Measurements from ENCODE around the gene FRMD4A.
"Not testable (repeated sequence)": the region's sequence is repeated elsewhere in the genome, so short reads cannot be mapped to it uniquely, and the experiment has no call there.

The FRMD4A gene

DNA sequence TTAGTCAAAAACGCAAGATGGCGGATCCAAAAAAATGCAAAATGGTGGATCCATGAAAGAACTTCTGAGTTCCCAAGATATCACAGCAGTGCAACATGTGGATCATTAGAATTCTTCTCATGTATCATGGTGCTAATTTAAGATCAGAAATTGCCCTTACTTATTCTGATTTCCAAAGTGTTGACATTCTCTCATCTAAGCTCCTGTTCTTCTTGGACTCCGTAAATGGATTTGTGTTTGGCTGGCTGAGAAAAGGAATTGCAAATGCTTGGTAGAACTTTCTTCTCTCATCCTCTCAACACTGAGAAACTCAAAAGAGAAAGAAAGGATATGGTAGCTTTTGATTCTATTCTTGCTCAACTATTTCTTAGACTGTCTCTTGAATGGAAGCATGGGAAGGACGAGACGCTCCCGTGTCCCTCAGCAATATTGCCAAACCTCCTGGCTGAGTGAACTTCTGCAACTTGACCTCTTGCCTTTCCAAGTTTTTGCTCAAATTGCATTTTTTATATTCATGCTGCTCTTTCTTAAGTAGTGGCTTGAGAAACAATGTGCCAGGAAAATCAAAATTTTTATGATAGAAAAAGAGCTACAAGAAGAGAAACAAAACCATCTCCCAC lies 44.7 kb downstream of the FRMD4A start:
- no peak for DNase-seq

DNA sequence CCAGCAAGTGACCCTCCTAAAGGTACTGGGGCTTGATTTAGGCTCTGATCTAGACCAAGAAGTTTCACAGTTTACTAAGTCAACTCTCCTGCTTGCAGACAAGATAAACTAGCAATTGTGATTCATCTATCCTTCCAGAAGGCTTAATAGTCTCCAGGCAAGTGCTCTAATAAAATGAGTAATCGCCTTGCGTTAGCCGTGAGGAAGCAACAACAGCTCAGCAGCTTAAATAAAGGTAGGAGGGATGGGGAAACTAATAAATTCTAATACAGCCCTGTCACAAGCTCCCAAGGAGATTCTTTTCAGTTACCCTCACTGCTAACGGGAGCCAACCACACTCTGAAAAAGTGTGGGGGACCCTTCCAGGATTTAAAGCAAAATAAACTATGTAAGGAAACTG lies 48.4 kb downstream of the FRMD4A start:
- no peak for DNase-seq

DNA sequence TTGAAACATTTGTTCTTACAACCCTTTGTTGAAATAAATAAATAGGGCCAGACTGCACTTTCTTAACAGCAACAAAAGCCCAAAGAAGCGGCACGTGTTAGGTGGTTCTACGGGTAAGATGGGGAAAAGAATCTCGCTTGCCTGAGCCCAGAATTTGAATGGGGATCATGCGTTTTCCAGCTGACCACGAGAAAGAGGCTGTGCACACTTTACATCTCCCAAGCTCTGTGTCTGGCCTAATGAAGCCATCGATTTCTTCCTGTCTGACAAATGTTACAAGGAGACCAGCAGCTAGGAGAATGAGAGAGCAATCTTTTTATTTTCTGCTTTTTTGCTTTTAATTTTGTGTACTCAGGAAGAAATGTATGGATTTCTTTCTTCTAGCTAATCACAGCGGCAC lies 52.2 kb downstream of the FRMD4A start:
- DNase-seq, result no peak

DNA sequence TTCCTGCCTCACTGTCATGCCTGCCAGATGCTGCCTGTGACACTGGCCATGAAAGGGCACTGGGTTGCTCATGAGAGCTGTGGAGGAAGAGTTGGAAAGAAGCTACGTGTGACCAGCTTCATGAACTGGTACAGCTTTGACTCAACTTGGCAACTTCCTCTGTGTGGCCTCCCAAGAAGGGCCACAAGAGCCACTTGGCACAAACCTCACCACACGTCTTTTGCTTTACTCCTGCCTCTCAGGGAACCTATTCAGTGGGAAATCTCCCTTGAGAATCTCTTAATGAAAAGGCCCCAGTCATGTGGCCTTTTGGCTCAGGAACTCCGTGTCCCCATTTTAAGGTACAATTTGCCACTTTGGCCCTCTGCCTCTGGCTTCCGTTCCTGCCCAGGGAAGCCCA lies 54.5 kb downstream of the FRMD4A start:
- DNase-seq, result no peak

DNA sequence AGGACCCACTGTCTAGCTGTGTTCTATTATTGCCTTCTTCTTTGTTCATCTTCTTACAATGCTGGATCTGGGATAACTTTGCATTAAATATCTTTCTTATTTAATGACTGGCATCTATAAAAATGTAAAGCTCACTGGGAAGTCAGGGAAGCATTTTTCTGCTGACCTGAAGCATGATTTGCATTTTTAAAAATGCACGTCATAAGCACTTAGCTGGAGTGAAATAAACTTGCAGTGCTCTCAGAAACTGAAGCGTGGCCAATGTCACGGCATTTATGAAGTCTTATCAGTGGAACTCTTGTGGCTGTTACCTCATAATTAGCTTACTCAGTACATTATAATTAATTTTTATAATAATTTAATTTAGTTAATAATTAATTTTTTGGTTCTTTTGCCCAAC lies 59.1 kb downstream of the FRMD4A start:
- DNase-seq, result no peak

DNA sequence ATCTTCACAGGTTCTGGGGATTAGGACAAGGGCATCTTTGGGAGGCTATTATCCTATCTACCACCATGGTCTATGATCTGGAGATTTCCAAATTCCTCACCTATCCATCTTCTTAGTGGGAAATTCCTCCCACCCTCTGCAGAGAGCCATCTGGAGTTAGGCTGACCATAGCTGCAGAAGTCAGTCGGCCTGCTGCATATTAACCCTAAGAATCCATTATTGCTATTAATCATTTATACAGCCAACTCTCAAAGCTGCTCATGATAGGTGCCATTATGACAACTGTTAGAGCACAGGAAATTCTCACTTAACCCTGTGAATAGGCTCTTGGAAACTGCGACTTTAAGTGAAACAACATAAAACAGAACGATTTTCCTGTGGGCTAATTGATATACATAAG lies 60.4 kb downstream of the FRMD4A start:
- DNase-seq, result no peak

DNA sequence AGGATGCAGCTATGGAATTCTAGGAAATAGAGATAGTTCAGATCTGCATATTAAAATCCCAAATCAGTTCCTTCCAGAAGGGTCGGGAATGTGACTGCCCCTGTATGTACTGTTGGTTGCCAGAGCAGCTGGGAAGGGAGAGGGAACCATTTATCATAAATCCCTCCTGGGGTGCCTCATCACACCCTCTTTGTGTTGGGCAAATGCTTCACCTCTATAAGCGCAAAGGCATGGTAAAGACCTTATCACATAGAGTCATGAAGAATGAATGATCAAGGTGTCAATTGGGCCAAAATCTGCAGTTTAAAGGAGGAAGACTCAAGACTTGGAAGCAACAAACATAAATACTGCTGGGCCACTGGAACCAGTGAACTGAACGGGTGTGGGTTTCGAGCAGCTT lies 65.0 kb downstream of the FRMD4A start:
- DNase-seq, result no peak

DNA sequence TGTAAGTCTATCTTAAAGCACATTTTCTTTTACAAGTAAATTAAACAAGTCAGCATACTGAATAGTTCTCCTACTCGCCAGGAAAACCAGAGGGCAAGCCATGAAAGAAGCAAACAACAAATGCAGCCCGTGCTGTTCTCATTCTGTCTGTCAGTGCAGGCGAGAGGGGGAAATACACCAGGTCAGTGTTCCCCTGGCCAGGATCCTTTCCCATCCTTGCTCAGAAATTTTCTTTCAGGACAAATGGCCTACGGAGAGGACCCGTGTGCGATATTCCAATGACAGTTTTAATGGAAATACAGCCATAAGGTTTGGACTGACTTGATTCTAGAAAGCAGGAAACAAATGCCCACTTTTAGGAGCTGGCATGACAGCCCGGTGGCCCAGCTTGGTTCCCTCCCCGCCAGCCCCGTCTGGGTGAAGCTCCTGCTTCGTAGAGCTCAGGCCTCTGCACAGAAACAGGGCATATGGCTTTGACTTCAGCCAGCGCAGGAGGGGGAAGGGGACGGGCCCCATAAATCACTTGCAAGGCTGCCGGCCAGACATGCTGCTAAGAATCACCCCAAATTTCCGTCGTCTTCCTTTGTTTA lies 67.8 kb downstream of the FRMD4A start:
- DNase-seq, result no peak

DNA sequence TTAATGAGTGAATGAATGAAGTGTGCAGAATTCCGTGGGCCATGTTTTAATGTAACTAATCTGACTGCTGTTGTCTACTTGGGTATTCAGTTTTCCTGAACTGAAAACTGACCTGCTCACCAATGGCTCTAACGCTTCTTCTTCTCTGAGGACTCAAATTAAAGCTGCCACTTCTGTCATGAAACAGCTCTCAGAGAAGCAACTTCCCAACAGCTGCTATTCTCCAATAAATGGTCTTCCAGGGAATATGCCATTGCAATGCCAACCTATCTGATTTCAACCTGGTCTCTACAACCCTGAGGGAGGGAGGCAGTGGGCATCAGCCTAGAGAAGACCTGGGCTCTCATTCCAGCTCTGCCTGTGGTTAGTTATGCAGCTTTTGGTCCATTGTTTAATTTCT lies 69.4 kb downstream of the FRMD4A start:
- DNase-seq, result no peak

DNA sequence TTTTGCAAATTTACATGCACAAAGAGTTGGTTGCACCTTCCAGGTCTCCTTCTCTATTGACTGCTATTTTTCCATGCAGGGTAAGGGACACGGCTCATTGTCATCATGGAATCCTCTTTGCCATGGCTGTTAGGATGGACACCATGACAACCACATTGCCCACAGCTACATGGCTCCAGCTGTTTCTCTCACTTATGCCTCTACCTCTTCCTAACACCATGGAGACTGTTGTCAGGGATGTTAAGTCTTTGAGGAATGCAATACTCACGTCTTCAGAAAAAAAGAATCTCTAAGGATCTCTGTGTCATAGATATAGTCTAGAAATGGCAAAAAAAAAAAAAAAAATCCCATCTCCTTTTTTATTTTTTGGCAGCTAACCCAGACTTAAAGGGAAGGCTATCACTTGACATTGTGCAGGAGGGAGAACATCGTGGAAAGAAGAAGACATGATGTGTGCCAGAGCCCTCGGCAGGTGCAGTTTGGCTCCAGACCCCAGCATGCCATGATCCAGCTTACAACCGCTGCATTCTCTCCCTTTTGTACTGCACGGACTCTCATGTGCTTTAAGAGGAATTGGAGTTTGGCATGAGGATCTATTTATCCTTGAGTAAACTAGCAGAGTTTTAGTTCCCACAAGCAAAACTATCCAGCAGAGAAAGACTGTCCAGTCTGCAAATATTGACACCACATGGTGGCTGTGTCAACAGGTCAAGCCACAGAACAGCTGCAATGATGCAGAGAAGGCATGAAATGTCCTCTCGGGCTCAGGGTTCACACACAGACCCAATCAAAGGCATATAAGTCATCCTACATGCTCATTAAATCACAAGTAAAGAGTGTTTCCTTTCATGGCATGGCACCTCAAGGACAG lies 70.8 kb downstream of the FRMD4A start:
- no peak for DNase-seq

DNA sequence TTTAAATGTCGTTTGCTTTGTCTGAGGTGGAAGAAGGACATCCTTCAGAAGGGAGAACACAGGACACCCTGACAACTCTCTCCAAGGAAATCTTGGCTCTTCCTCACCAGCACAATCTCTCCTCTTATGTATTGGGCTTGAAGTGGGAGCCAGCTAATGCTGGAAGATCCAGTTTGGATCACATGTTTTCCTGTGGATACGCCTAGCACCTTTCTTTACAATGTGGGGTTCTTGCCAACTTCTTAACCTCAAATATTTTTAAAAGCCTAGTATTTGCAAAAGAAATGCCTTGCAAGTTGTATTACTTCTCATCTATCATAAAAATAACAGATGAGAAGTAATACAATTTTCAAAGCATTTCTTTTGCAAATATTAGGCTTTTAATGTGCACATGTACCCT lies 76.4 kb downstream of the FRMD4A start:
- DNase-seq, result no peak

DNA sequence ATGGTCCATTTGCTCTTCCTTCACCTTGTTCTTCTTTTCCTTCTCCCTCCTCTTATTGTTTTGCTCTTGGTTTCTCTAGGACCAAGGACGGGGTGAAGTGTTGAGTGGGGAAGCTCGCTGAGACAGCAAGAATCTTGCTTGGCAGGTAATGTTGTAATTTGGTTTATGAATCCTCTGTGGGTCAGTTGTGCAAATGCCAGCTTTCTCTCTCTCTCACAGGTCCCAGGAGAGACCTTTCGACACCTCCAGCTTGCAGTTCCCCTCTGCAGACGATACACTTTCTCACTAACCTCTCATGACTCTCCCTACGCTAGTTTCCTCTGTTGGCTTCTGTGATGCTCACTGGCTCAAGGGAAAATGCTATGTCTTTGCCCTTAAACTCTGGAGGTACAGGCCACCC lies 77.0 kb downstream of the FRMD4A start:
- DNase-seq, result no peak

DNA sequence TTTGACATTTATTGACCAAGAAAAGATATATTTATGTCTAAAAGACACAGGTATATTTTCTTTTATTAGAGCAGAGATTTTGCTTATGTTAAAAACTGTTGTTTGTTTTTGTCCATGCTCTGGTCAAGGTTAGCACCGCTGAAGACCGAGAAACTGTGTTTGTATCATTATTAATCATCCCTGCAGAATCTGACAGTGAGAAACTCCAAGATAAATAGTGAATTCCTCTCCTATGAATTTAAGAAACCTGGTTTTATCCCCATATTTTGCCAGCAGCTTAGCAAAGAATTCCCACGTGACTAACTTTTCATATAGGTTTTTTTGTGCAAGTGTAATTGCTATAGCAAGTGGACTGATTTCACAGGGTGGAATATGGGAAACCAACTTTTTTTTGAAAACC lies 77.6 kb downstream of the FRMD4A start:
- no peak for DNase-seq

DNA sequence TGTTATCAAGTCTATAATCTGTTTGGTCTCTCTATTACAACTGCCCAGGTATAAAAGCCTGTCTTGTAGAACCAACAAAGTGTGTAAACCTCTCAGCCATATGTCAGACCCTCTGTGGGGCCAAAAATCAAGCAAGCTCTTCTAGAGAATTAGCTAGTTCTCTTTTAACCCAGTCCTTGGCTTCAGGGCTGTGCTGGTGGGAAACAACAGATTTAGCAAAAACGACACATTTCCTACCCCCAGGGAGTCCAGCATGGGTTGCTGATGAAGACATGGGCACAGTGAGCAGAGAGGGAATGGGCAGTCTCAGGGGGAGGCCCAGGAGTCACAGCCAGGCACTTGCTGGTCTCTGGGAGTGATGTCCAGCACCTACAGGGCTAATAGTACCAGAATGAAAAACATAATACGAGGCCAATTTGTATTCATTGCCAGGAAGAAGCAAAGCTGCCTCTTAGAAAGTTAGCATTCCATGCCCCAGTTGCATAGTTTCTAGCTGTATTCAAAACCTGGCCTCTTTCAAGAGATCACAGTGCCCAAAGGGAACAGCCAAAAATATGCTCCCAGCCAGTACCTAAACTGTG lies 80.1 kb downstream of the FRMD4A start:
- no peak for DNase-seq

DNA sequence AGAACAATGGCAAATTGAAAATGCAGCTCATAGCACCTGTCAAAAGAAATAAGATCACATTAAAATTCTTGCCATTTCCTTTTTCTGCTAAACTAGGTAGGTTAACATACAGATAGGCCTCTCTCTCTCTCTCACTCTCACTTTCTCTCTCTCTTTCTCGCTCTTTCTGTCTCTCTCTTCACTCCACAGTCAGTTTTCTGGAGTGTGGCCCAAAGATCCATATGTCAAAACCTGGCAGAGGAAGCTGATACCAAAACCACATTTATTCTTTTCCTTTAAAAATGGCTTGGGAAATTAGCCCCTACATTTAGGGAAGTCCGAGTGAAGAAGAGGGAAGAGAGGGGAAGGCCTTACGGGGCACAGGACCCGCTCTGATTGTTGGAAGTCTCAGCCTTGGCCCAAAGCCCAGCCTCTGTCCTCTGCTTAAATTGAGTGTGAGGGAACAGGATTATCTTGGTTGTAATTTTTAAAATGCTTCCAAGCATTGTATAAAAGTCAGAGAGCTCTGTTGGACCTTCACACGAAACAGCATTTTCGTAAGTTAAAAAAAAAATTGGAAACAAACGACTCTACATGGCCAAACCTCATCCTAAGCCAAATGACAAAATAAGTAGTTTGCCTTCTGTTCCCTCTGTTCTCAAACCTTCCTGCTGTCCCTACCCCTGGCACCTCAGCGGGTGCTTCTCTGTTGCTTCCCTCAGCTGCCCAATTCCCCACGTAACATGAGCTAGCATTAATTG lies 83.2 kb downstream of the FRMD4A start:
- no peak for DNase-seq

DNA sequence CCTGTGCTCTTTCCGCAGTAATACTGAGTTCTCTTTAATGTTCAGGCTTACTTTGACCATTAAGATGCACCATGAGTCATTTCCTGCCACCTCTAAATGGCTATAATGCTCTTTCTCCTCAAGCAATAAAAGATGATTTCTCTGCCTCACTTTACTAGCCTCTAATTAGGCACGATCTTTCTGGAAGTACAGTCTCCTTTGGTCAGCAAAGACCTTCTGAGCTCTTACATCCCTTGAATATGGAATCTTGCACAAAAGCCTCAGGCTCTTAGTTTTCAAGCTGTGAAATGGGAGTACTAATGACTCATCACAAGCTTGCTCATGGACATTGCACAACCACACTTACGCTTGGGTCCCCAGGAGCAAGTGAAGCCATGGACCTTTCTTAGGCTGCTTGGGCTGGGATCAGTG lies 85.9 kb downstream of the FRMD4A start:
- no peak for DNase-seq

DNA sequence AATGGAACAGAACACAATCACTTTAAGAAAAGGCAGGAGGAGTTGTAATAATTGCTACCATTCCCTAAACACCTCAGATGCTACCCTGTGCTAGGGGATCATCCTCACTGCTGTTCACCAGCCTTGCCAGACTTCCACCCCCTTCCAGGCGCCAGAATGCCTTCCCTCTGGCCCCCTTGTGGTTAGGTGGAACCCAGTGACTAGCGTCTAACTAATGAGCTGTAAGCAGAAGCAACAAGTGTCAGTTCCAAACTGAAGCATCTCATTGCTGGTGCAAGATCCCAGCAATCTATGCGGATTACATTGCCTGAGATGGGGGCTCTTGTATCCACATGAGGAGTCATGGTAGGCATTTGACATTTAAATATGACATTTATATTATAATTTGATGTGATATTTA lies 86.6 kb downstream of the FRMD4A start:
- no peak for DNase-seq

DNA sequence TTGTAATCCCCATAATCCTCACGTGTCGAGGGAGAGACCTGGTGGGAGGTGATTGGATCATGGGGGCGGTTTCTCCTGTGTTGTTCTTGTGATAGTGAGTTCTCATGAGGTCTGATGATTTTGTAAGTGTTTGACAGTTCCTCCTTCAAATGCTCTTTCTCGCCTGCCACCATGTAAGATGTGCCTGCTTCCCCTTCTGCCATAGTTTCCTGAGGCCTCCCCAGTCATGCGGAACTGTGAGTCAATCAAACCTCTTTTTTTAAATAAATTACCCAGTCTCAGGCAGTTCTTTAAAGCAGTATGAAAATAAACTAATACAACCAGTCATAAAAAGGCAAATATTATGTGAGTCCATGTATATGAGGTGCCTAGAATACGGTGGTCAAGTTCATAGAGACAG lies 87.5 kb downstream of the FRMD4A start:
- DNase-seq, result no peak

DNA sequence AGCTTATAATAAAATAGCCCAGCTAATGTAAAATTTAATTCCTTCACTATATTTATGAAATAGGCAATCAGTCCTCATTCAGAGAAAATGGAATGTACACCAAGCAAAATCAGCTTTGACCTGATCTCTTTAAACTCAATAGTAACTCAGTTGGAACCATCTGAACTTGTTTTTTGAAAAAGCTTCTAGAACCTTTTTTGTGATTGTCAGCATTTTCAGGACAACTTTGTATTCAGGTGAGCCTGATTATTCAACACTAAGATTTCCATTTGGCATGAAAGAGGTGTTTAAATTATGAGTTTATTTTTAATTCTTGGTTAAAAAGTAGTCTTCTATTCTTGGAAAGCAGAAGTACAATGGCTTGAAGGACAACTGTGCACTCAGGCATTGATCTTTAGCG lies 89.5 kb downstream of the FRMD4A start:
- no peak for DNase-seq

DNA sequence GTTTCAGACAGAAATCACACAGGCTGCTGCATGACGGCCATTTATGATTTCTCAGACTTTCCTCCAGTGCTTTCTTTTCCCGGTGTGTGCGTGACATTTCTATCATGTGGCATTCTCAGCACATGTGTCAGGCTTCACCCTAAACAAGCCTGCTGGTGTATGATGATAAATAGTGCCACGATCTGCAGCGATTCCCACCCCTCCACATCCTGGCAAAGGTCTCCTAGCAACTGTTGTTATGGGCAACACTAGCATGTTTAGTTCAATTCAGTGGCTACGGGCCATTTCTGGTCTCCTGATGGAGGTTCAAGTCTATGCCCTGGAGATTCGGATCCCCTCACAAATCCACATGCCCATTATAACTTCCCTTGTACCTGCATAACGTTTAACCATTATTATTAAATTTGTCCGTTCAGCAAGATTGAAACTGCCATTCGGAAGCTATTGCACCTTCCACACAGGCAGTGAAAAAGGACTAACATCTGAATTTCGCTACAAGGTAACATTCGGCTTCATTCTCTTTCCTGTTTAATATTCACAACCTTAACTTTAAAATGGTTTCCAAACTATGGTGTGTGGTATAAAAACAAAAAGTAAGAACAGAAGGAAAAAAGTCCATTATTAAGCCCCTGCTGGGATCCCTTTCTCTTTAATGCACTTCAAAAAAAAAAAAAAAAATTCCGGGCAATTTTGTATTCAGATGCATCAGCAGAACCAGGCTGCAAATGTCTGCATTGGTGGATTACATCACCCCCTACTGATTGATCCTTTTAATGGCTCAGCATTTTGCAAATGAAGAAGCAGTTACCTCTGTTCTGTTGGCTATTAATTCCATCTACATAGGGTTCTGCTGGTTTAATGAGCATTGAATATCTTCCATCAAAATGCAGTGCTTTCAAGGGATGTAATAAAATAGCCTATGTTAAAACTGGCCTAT lies 90.2 kb downstream of the FRMD4A start:
- no peak for DNase-seq

DNA sequence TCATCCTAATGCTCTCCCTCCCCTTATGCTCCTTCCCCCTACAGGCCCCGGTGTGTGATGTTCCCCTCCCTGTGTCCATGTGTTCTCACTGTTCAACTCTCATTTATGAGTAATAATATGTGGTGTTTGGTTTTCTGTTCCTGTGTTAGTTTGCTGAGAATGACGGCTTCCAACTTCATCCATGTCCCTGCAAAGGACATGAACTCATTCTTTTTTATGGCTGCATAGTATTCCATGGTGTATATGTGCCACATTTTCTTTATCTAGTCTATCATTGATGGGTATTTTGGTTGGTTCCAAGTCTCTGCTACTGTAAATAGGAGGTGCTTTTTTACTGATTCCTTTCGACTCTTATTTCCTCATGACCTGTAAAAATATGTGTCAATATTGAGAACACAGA lies 92.1 kb downstream of the FRMD4A start:
- DNase-seq, result not testable (repeated sequence)

DNA sequence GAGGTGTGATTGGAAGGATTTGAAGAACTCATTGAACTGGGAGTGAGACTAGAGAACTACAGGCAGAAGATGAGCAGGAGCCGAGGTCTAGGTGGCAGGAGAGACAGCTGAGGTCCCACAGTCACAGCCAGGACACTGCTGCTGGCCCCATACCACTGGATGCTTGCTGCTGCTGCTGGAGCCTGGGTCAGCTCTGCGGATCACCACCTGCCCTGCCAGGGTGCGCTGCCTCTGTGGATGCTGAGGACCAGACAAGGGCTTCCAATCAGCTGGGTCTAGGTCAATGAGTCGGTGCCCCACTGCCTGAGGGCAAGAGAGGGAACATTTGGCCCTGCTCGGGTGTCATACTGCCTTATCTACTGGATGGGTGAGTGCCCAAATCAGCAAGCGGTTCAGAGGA lies 94.4 kb downstream of the FRMD4A start:
- DNase-seq, result no peak

Measured in CD4-positive, alpha-beta T cell treated with Interleukin-21 for 1 hour (primary cell).